ENCODE results near the gene HDAC4. TPM values are rescaled to one million over a fixed set of nuclear protein-coding genes. Genes with fewer than 3 reads are reported as not detected.

Gene HDAC4
- total RNA-seq, 1 experiment from 2014 or later: 61.5 TPM

DNA sequence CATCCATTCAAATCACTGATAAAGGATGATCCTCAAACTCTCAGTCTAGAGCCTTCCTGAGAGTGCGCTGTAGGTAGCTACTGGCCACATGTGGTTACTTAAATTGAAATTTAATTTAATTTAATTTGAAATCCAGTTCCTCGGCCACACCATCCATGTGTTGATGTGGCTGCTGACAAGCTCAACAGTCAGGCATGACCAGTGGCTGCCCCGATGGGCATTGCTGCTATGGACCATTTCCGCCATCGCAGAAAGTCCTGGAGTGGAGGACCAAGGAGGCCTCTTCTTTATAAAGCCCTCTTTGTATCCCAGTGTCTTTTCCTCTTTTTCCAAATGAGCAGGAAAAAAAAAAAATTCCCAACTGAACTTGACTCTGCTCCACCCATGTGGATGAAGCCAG, 100.6 kb downstream of the HDAC4 start:
- Histone ChIP-seq H3K79me2 (ENCODE audit: low read depth) (no peaks in the 10 kb centered on the region), H3K9me3 (ENCODE audit: insufficient read depth, low read depth) (no peaks in the 10 kb centered on the region), H4K20me1 (ENCODE audit: insufficient read depth) (peaks cover 5% of the 10 kb centered on the region; the same call in 1 of the 2 replicates), H3K27ac (no peak overlapping the region), H3K9me2 (ENCODE audit: insufficient read depth) (no peaks in the 10 kb centered on the region), H2AFZ (no peak overlapping the region), H3K4me1 (replicated peaks; ENCODE audit: insufficient read depth) (no peaks in the 10 kb centered on the region), H3K36me3 (ENCODE audit: low read depth) (no peaks in the 10 kb centered on the region), H3K4me2 (no peak overlapping the region), H3F3A (ENCODE audit: insufficient read depth, low read depth) (no peaks in the 10 kb centered on the region), H3K4me3 (no peak overlapping the region), H3K27me3 (ENCODE audit: insufficient read depth, low read depth) (no peaks in the 10 kb centered on the region)
- ChIA-PET CTCF (no interaction called here), POLR2A (ENCODE audit: unreplicated experiment) (interaction anchor here (0.7 kb wide), 1 partner anchor 113 kb away, joined by 6 read pairs; no protein-coding TSS in a partner anchor)
- DNase-seq: no peak
- intact Hi-C loops (cut with micrococcal nuclease; ENCODE audit: unreplicated experiment): no loop called here
- no TSS peak for BruUV-seq (replicated peaks)
- TF ChIP-seq, protein P1, sequence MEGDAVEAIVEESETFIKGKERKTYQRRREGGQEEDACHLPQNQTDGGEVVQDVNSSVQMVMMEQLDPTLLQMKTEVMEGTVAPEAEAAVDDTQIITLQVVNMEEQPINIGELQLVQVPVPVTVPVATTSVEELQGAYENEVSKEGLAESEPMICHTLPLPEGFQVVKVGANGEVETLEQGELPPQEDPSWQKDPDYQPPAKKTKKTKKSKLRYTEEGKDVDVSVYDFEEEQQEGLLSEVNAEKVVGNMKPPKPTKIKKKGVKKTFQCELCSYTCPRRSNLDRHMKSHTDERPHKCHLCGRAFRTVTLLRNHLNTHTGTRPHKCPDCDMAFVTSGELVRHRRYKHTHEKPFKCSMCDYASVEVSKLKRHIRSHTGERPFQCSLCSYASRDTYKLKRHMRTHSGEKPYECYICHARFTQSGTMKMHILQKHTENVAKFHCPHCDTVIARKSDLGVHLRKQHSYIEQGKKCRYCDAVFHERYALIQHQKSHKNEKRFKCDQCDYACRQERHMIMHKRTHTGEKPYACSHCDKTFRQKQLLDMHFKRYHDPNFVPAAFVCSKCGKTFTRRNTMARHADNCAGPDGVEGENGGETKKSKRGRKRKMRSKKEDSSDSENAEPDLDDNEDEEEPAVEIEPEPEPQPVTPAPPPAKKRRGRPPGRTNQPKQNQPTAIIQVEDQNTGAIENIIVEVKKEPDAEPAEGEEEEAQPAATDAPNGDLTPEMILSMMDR (conservative IDR thresholded peaks at IDR 0.05): no peak
- TF ChIP-seq EZH2 (IDR thresholded peaks at IDR 0.05; ENCODE audit: low read depth): no peak

DNA sequence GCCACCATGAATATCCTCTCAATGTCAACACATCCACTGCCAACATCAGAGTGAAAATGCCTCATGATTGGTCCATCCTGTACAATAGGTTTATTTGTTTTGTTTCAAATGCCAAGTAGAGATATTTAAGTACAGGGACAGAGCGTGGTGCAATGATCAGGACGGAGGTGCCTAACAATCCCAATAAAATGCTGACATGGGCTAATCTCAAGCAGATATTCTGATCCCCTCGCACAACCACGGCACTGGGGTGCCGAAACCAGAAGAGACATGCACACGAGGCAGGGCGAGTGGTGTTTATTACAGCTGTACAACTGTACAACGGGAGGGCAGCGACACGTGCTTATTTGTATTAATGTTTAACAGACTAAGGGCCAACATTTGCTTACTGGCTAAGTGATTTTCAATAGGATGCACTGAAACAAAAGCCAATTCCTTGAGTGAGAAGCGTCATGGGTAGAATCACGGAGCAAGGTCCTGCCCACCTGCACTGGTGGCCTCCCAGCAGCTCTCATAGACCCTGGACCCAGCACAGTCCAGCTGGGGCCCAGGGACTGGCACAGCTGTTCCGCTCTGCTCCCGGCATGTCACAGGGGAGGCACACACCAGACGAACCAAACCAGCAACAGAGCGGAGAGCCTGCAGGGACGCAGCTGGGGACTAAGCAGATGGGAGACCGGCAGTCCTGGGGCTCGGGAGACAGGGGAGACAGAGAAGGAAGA, 101.4 kb downstream of the HDAC4 start:
- no peaks in the 10 kb centered on the region for H3K36me3 ChIP-seq (ENCODE audit: low read depth)
- CTCF ChIA-PET: no interaction called here
- H3K4me1 ChIP-seq (replicated peaks; ENCODE audit: insufficient read depth): no peaks in the 10 kb centered on the region
- H3K27ac ChIP-seq: no peak overlapping the region
- no peaks in the 10 kb centered on the region for H3K79me2 ChIP-seq (ENCODE audit: low read depth)
- no peak for DNase-seq
- H3K4me2 ChIP-seq: no peak overlapping the region
- no TSS peak for BruUV-seq (replicated peaks)
- H3K27me3 ChIP-seq (ENCODE audit: insufficient read depth, low read depth): no peaks in the 10 kb centered on the region
- H2AFZ ChIP-seq: no peak overlapping the region
- TF ChIP-seq EZH2 (IDR thresholded peaks at IDR 0.05; ENCODE audit: low read depth): no peak
- TF ChIP-seq, protein P1 (conservative IDR thresholded peaks at IDR 0.05): no peak
- H4K20me1 ChIP-seq (ENCODE audit: insufficient read depth): peaks cover 2% of the 10 kb centered on the region; the same call in 1 of the 2 replicates
- intact Hi-C loops (cut with micrococcal nuclease; ENCODE audit: unreplicated experiment): no loop called here
- POLR2A ChIA-PET (ENCODE audit: unreplicated experiment): interaction anchor here (0.7 kb wide), 1 partner anchor 805 kb away, joined by 7 read pairs; no protein-coding TSS in a partner anchor
- no peaks in the 10 kb centered on the region for H3K9me3 ChIP-seq (ENCODE audit: insufficient read depth, low read depth)
- H3K9me2 ChIP-seq (ENCODE audit: insufficient read depth): no peaks in the 10 kb centered on the region
- no peak overlapping the region for H3K4me3 ChIP-seq
- H3F3A ChIP-seq (ENCODE audit: insufficient read depth, low read depth): no peaks in the 10 kb centered on the region

DNA sequence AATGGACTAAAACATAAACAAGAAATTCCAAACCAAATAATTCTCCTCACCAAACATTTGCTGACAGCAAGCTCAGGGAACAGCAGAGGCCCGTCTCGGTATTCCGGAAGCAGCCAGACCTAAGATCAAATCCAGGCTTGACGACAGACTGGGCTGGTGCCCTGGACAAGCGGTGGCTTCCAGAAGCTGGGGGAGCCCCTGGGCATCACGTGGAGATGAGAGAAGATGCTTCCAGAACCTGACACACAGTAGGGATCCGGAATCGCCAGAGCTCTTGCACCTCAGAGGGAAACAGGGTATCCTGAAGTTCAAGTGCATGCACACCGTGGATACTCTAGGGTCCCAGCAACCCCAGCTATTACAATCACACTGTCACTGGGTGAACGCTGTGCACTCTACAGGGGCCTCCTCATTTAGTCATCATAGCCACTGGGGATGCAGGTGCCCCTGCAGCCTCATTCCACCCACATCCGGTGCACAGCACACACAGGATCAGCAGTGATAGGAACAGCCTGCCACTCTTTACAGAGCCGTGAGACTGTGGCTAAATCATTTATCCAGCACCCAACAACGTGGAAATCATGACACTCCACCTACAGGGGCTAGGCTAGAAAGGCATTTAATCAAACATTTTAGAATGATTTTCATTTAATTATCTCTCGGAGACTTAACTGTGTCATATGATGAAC, 102.6 kb downstream of the HDAC4 start:
- BruUV-seq (replicated peaks): no TSS peak
- Histone ChIP-seq H3K79me2 (ENCODE audit: low read depth) (no peaks in the 10 kb centered on the region), H3K4me3 (no peak overlapping the region), H3K4me2 (no peak overlapping the region), H3K27me3 (ENCODE audit: insufficient read depth, low read depth) (no peaks in the 10 kb centered on the region), H3K36me3 (ENCODE audit: low read depth) (no peaks in the 10 kb centered on the region), H3F3A (ENCODE audit: insufficient read depth, low read depth) (no peaks in the 10 kb centered on the region), H3K27ac (no peak overlapping the region), H3K9me2 (ENCODE audit: insufficient read depth) (no peaks in the 10 kb centered on the region), H3K9me3 (ENCODE audit: insufficient read depth, low read depth) (no peaks in the 10 kb centered on the region), H4K20me1 (ENCODE audit: insufficient read depth) (peaks cover 4% of the 10 kb centered on the region; the same call in 1 of the 2 replicates), H3K4me1 (replicated peaks; ENCODE audit: insufficient read depth) (no peaks in the 10 kb centered on the region), H2AFZ (no peak overlapping the region)
- ChIA-PET POLR2A (ENCODE audit: unreplicated experiment) (interaction anchor here (0.5 kb wide), 1 partner anchor 89 kb away, joined by 3 read pairs; no protein-coding TSS in a partner anchor), CTCF (no interaction called here)
- TF ChIP-seq, protein P1 (conservative IDR thresholded peaks at IDR 0.05): no peak
- TF ChIP-seq EZH2 (IDR thresholded peaks at IDR 0.05; ENCODE audit: low read depth): no peak
- no peak for DNase-seq
- intact Hi-C loops (cut with micrococcal nuclease; ENCODE audit: unreplicated experiment): no loop called here
